Measurements from ENCODE around the gene ANAPC2. TPM values are rescaled to one million over a fixed set of nuclear protein-coding genes. Genes with fewer than 3 reads are reported as not detected.

Gene ANAPC2
- total RNA-seq, 1 donor, result 22.9 TPM

- peak overlapping the region; percentile 46 for H3K4me3 ChIP-seq (ENCODE audit: low read depth, low read length)
- DNase-seq (ENCODE audit: low read depth), result peak; percentile 52
- TF ChIP-seq, protein P1, sequence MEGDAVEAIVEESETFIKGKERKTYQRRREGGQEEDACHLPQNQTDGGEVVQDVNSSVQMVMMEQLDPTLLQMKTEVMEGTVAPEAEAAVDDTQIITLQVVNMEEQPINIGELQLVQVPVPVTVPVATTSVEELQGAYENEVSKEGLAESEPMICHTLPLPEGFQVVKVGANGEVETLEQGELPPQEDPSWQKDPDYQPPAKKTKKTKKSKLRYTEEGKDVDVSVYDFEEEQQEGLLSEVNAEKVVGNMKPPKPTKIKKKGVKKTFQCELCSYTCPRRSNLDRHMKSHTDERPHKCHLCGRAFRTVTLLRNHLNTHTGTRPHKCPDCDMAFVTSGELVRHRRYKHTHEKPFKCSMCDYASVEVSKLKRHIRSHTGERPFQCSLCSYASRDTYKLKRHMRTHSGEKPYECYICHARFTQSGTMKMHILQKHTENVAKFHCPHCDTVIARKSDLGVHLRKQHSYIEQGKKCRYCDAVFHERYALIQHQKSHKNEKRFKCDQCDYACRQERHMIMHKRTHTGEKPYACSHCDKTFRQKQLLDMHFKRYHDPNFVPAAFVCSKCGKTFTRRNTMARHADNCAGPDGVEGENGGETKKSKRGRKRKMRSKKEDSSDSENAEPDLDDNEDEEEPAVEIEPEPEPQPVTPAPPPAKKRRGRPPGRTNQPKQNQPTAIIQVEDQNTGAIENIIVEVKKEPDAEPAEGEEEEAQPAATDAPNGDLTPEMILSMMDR (IDR thresholded peaks at IDR 0.05; ENCODE audit: insufficient read depth, low read depth, low read length), result no peak
These were observed 29.2 kb upstream of the ANAPC2 start for GRCh38 chr9:137217276-137218211.

DNA sequence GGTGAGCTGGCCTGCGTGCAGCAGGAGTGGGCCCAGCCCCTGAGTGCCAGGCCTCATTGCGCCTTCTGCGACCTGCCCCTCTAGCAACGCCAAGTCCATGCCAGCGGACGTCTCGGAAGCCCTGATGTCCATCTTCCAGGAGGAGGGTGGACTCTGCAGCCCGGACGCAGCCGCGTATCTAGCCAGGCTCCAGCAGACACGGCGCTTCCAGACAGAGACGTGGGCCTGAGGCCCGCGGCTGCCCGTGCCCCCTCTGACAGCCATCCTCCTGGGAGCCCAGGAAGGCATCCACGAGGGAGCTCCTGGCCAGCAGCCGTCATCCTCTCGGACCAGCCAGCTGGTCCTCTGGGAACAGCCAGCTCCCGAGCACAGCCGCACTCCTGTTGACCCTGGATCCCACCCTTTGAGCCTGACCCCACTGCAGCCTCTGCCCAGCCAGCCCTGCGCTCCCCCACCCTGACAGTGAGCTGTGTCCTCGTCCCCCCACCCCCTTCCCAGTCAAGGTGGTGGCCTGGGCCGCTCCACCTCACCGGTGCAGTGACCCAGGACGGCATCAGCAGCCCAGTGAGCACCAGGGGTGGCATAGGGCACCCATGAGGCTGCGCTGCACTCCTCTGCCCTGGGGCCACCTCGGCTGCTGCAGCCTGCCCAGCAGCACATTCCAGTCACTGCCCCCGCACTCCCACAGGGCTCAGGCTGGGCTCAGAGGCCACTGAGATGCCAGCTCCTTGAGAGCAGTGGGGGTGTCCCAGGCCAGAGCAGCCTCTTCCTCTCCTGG, 28.0 kb upstream of the ANAPC2 start:
- TF ChIP-seq, protein P1 (IDR thresholded peaks at IDR 0.05; ENCODE audit: insufficient read depth, low read depth, low read length), result no peak
- no peak for DNase-seq (ENCODE audit: low read depth)
- H3K4me3 ChIP-seq (ENCODE audit: low read depth, low read length), result no peak overlapping the region

- TF ChIP-seq, protein P1 (IDR thresholded peaks at IDR 0.05; ENCODE audit: insufficient read depth, low read depth, low read length), result no peak
- no peak overlapping the region for H3K4me3 ChIP-seq (ENCODE audit: low read depth, low read length)
- no peak for DNase-seq (ENCODE audit: low read depth)
These were observed 27.0 kb upstream of the ANAPC2 start for GRCh38 chr9:137215196-137215986.

GRCh38 chr9:137214620-137215019, 26.3 kb upstream of the ANAPC2 start:
- no peak overlapping the region for H3K4me3 ChIP-seq (ENCODE audit: low read depth, low read length)
- TF ChIP-seq, protein P1 (IDR thresholded peaks at IDR 0.05; ENCODE audit: insufficient read depth, low read depth, low read length), result no peak
- DNase-seq (ENCODE audit: low read depth), result no peak

- TF ChIP-seq, protein P1 (IDR thresholded peaks at IDR 0.05; ENCODE audit: insufficient read depth, low read depth, low read length), result no peak
- H3K4me3 ChIP-seq (ENCODE audit: low read depth, low read length), result no peak overlapping the region
- DNase-seq (ENCODE audit: low read depth), result no peak
These were observed 25.1 kb upstream of the ANAPC2 start for GRCh38 chr9:137213160-137214060.

Data from fibroblast of villous mesenchyme (primary cell).